ENCODE results near the gene SCAMP3. TPM values are rescaled to one million over a fixed set of nuclear protein-coding genes. Genes with fewer than 3 reads are reported as not detected.
"Not testable (repeated sequence)": the region's sequence is repeated elsewhere in the genome, so short reads cannot be mapped to it uniquely, and the experiment has no call there.

SCAMP3 gene
- total and polyA plus RNA-seq, 2 experiments from 2014 or later = 50.5 to 52.5 TPM

GRCh38 chr1:155218854-155219591 is 43.1 kb downstream of the SCAMP3 start (continued):
- TF ChIP-seq EZH2phosphoT487 (IDR thresholded peaks at IDR 0.05; ENCODE audit: unreplicated experiment) (no peak), CREB1 (CRISPR knock-in tag; IDR thresholded peaks at IDR 0.05; ENCODE audit: low read depth) (peak; percentile 40; the same call in 1 of the 2 replicates), NANOG (IDR thresholded peaks at IDR 0.05; ENCODE audit: borderline replicate concordance) (no peak)

GRCh38 chr1:155214702-155215101 is 47.5 kb downstream of the SCAMP3 start:
- H3K4me1 Mint-ChIP-seq = peaks cover 13% of the 10 kb centered on the region
- not testable (repeated sequence) for H3K9me3 Mint-ChIP-seq; H3K4me1 ChIP-seq (ENCODE audit: insufficient read depth)

GRCh38 chr1:155212051-155212440 is 50.1 kb downstream of the SCAMP3 start:
- not testable (repeated sequence) for H2AFZ ChIP-seq; H3K4me2 ChIP-seq; H3K9me2 ChIP-seq (ENCODE audit: insufficient read depth); DNase-seq (ENCODE audit: low spot score); H3K36me3 ChIP-seq (ENCODE audit: insufficient read depth); H3K27me3 ChIP-seq (ENCODE audit: insufficient read depth); ATAC-seq; H4K20me1 ChIP-seq (replicated peaks; ENCODE audit: insufficient read depth); H3K27ac ChIP-seq (ENCODE audit: low read depth); H3K4me3 Mint-ChIP-seq; H3K9me3 Mint-ChIP-seq; H3K79me2 ChIP-seq (replicated peaks; ENCODE audit: insufficient read depth); H3K4me3 ChIP-seq; H3K27ac Mint-ChIP-seq
- peaks cover 24% of the 10 kb centered on the region for H3K27me3 Mint-ChIP-seq (ENCODE audit: insufficient read depth, low read depth, poor library complexity)
- peaks cover 18% of the 10 kb centered on the region for H3K4me1 Mint-ChIP-seq
- H3K4me1 ChIP-seq (ENCODE audit: insufficient read depth) = peaks cover 19% of the 10 kb centered on the region
- peaks cover 10% of the 10 kb centered on the region; the same call in 2 of the 3 replicates for H3K36me3 Mint-ChIP-seq (ENCODE audit: low read depth)
- peaks cover 13% of the 10 kb centered on the region for H3F3A ChIP-seq (replicated peaks; ENCODE audit: low read depth)

More at GRCh38 chr1:155214702-155215101, 47.5 kb downstream of the SCAMP3 start:
- ATAC-seq; H3K4me3 Mint-ChIP-seq; H2AFZ ChIP-seq; H3K27ac Mint-ChIP-seq; H3K36me3 ChIP-seq (ENCODE audit: insufficient read depth); H3K27ac ChIP-seq (ENCODE audit: low read depth); H3K27me3 ChIP-seq (ENCODE audit: insufficient read depth); H3K4me3 ChIP-seq; H3K4me2 ChIP-seq; H3K9me2 ChIP-seq (ENCODE audit: insufficient read depth); H3F3A ChIP-seq (replicated peaks; ENCODE audit: low read depth); H4K20me1 ChIP-seq (replicated peaks; ENCODE audit: insufficient read depth); DNase-seq (ENCODE audit: low spot score); H3K79me2 ChIP-seq (replicated peaks; ENCODE audit: insufficient read depth): not testable (repeated sequence)
- Mint-ChIP-seq H3K27me3 (ENCODE audit: insufficient read depth, low read depth, poor library complexity) (peaks cover 11% of the 10 kb centered on the region), H3K36me3 (ENCODE audit: low read depth) (peaks cover 10% of the 10 kb centered on the region; the same call in 2 of the 3 replicates)

- not testable (repeated sequence) for H2AFZ ChIP-seq; H3K36me3 ChIP-seq (ENCODE audit: insufficient read depth); DNase-seq (ENCODE audit: low spot score); H3K9me3 Mint-ChIP-seq; H3K4me3 Mint-ChIP-seq; H3K79me2 ChIP-seq (replicated peaks; ENCODE audit: insufficient read depth); H3K27me3 ChIP-seq (ENCODE audit: insufficient read depth); H3K27ac Mint-ChIP-seq; H4K20me1 ChIP-seq (replicated peaks; ENCODE audit: insufficient read depth); H3K9me2 ChIP-seq (ENCODE audit: insufficient read depth); H3K4me3 ChIP-seq; H3K27ac ChIP-seq (ENCODE audit: low read depth); H3K4me2 ChIP-seq; ATAC-seq
- H3K4me1 Mint-ChIP-seq = peaks cover 23% of the 10 kb centered on the region
- peaks cover 10% of the 10 kb centered on the region; the same call in 2 of the 3 replicates for H3K36me3 Mint-ChIP-seq (ENCODE audit: low read depth)
- H3K27me3 Mint-ChIP-seq (ENCODE audit: insufficient read depth, low read depth, poor library complexity) = peaks cover 29% of the 10 kb centered on the region
- peaks cover 21% of the 10 kb centered on the region for H3K4me1 ChIP-seq (ENCODE audit: insufficient read depth)
- peaks cover 13% of the 10 kb centered on the region for H3F3A ChIP-seq (replicated peaks; ENCODE audit: low read depth)
These were observed 50.6 kb downstream of the SCAMP3 start for GRCh38 chr1:155211381-155212050.
